Gastrocnemius medialis (tissue), 4 donors: Measurements from ENCODE around the gene MACROD1. TPM values are rescaled to one million over a fixed set of nuclear protein-coding genes. Genes with fewer than 3 reads are reported as not detected.

ENCODE experiments used
- ATAC-seq, 2 donors: fragments of 150-250 bp; one replicate each; pipeline ENCODE4 v1.9.1; 2016
- DNase-seq, 2 donors: peaks; one replicate each; pipeline ENCODE4 v3.0.0-alpha.2; 2019
- H3K27ac ChIP-seq, 4 donors: fragments of 200-600 bp; sonication (generic); 1 replicate in 1 of 4; 2 replicates in 3 of 4; pipeline ENCODE4 v1.5.1; 2016 to 2018; ENCODE audit warnings: mild to moderate bottlenecking in 2 of 4, moderate library complexity in 1 of 4
- H3K27me3 ChIP-seq, 3 donors: fragments of 200-600 bp; sonication (generic) in 2 of 3; 1 replicate in 1 of 3; 2 replicates in 2 of 3; pipeline versions ENCODE4 v1.5.1 to v1.6.0; 2016 to 2019; ENCODE audit warnings: mild to moderate bottlenecking in 1 of 3, moderate library complexity in 1 of 3
- H3K36me3 ChIP-seq, 2 donors: fragments of 200-600 bp; sonication (generic) in 1 of 2; one replicate each; pipeline ENCODE4 v1.5.1; 2017 to 2018
- H3K4me1 ChIP-seq, 2 donors: fragments of 200-600 bp; sonication (generic) in 1 of 2; one replicate each; pipeline ENCODE4 v1.5.1; 2016 to 2017; ENCODE audit warnings: mild to moderate bottlenecking in 2 of 2
- H3K4me3 ChIP-seq, 4 donors: fragments of 200-600 bp; sonication (generic) in 3 of 4; 1 replicate in 1 of 4; 2 replicates in 3 of 4; pipeline ENCODE4 v1.5.1; 2016 to 2019; ENCODE audit warnings: mild to moderate bottlenecking in 2 of 4
- H3K9me3 ChIP-seq, 3 donors: fragments of 200-600 bp; sonication (generic) in 2 of 3; 1 replicate in 1 of 3; 2 replicates in 2 of 3; pipeline ENCODE4 v1.5.1; 2016 to 2019
- CTCF ChIP-seq, 5 experiments: fragments of 450-650 bp in 3 of 5; fragments of 200-600 bp in 2 of 5; sonication (generic) in 2 of 5; IDR thresholded peaks in 4 of 5; conservative IDR thresholded peaks in 1 of 5; 1 replicate in 4 of 5; 2 replicates in 1 of 5; pipeline ENCODE4 v1.5.1; 2016 to 2019; ENCODE audit warnings: antibody characterized with exemption in 5 of 5, mild to moderate bottlenecking in 3 of 5, moderate library complexity in 3 of 5
- POLR2A ChIP-seq, 2 donors: fragments of 450-650 bp; IDR thresholded peaks; one replicate each; pipeline ENCODE4 v1.6.1; 2017; ENCODE audit warnings: antibody characterized with exemption in 2 of 2, mild to moderate bottlenecking in 2 of 2, moderate library complexity in 2 of 2
- in situ Hi-C, 4 donors: fragments of 200-750 bp; cut with MboI; loops; one replicate each; pipeline versions ENCODE4 v1.15.0 to v1.8.0; 2017; ENCODE audit warnings: low sequenced_read_pairs in 4 of 4
- intact Hi-C: fragments of 100-400 bp; cut with DNase I; formaldehyde crosslinking; loops from one replicate; pipeline ENCODE4 v1.15.1; 2023; ENCODE audit warnings: low total_unique reads
- total RNA-seq, 4 donors: library from RNA; depleted of rRNA; stranded (reverse); fragments of >200 nt; gene quantifications; one replicate each; pipeline versions ENCODE4 v1.1.0 to v1.2.3, GENCODE V29; 2016

MACROD1 gene
- total RNA-seq, 4 donors from 2014 or later, result 162 to 308 (median 205) TPM

GRCh38 chr11:64085906-64086257 lies 80.0 kb downstream of the MACROD1 start:
- no peak for TF ChIP-seq POLR2A (IDR thresholded peaks at IDR 0.05)
- no peak for TF ChIP-seq CTCF (IDR thresholded peaks at IDR 0.05 in 4 of 5, conservative IDR thresholded peaks at IDR 0.05 in 1 of 5)
- in situ Hi-C loops (no loop called here), intact Hi-C loops (loop anchor here (5.0 kb wide), 1 partner anchor 66 kb away; no protein-coding TSS in a partner anchor)
- no peak for ATAC-seq
- H3K36me3 ChIP-seq, result no peaks in the 10 kb centered on the region
- H3K4me3 ChIP-seq, result no peak overlapping the region
- no peaks in the 10 kb centered on the region for H3K9me3 ChIP-seq
- no peaks in the 10 kb centered on the region for H3K27me3 ChIP-seq
- H3K4me1 ChIP-seq, result peaks cover 51 to 66% of the 10 kb centered on the region in 2 donors
- no peak for DNase-seq
- peak overlapping the region in 2 of 4 donors; percentile 52 to 64 for H3K27ac ChIP-seq

GRCh38 chr11:64084951-64085710 lies 80.8 kb downstream of the MACROD1 start:
- no peaks in the 10 kb centered on the region for H3K9me3 ChIP-seq
- H3K27ac ChIP-seq, result peak overlapping the region in 2 of 4 donors; percentile 26 to 61
- H3K4me3 ChIP-seq, result no peak overlapping the region
- TF ChIP-seq POLR2A (IDR thresholded peaks at IDR 0.05), result no peak
- TF ChIP-seq CTCF (IDR thresholded peaks at IDR 0.05 in 4 of 5, conservative IDR thresholded peaks at IDR 0.05 in 1 of 5), result no peak
- intact Hi-C loops (loop anchor here (5.0 kb wide), 1 partner anchor 67 kb away; no protein-coding TSS in a partner anchor), in situ Hi-C loops (no loop called here)
- DNase-seq, result no peak
- H3K36me3 ChIP-seq, result no peaks in the 10 kb centered on the region
- no peak for ATAC-seq
- H3K4me1 ChIP-seq, result peaks cover 44 to 59% of the 10 kb centered on the region in 2 donors
- H3K27me3 ChIP-seq, result no peaks in the 10 kb centered on the region

- intact Hi-C loops (no loop called here), in situ Hi-C loops (no loop called here)
- no peak overlapping the region for H3K4me3 ChIP-seq
- H3K27me3 ChIP-seq, result no peaks in the 10 kb centered on the region
- H3K4me1 ChIP-seq, result peaks cover 38 to 52% of the 10 kb centered on the region in 2 donors
- no peaks in the 10 kb centered on the region for H3K9me3 ChIP-seq
- H3K36me3 ChIP-seq, result no peaks in the 10 kb centered on the region
- H3K27ac ChIP-seq, result peak overlapping the region in 2 of 4 donors; percentile 61 to 62
- DNase-seq, result peak in 1 of 2 donors; percentile 43
- peak in 1 of 2 donors; percentile 16 for ATAC-seq
- no peak for TF ChIP-seq POLR2A (IDR thresholded peaks at IDR 0.05)
- no peak for TF ChIP-seq CTCF (IDR thresholded peaks at IDR 0.05 in 4 of 5, conservative IDR thresholded peaks at IDR 0.05 in 1 of 5)
These were observed 81.6 kb downstream of the MACROD1 start for GRCh38 chr11:64084146-64084950.

GRCh38 chr11:64083398-64084080 lies 82.4 kb downstream of the MACROD1 start:
- intact Hi-C loops (no loop called here), in situ Hi-C loops (no loop called here)
- Histone ChIP-seq H3K4me1 (peaks cover 38 to 48% of the 10 kb centered on the region in 2 donors), H3K9me3 (no peaks in the 10 kb centered on the region), H3K36me3 (no peaks in the 10 kb centered on the region), H3K4me3 (no peak overlapping the region), H3K27ac (peak overlapping the region in 2 of 4 donors; percentile 61 to 62), H3K27me3 (no peaks in the 10 kb centered on the region)
- DNase-seq, result peak in 1 of 2 donors; percentile 48
- no peak for TF ChIP-seq CTCF (IDR thresholded peaks at IDR 0.05 in 4 of 5, conservative IDR thresholded peaks at IDR 0.05 in 1 of 5)
- TF ChIP-seq POLR2A (IDR thresholded peaks at IDR 0.05), result no peak
- peak; percentile 25 to 53 for ATAC-seq
